Measurements from ENCODE around the gene IQCM. TPM values are rescaled to one million over a fixed set of nuclear protein-coding genes. Genes with fewer than 3 reads are reported as not detected.

Gene IQCM
- total and polyA plus RNA-seq, 10 of the 15 experiments (the other 5 are each of a cell fraction or from before 2014, with no cell fraction given), result not detected

DNA sequence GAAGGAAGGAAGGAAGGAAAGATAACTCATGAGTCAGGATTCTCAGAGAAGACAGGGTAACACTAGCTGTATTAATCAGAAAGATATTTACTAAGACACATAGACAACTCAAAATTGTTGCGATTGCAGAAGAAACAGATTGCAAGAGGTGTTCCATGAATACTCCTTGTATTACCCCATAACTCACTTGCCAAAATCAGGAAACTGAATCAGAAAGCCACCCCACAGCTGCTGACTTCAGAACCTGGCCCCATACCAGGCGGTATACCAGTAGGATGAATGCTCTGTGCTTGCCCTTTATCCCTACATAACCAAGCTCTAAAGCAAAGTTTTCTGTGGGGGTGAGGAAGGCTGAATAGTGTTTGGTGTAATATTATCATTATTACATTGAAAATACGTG is 468.5 kb downstream of the IQCM start:
- H3K9ac ChIP-seq (ENCODE audit: control insufficient read depth, insufficient read depth, low read length), result no peak overlapping the region
- POLR2A ChIA-PET, result no interaction called here
- DNase-seq (ENCODE audit: low read depth, low spot score), result no peak
- no peaks in the 10 kb centered on the region for H4K20me1 ChIP-seq (ENCODE audit: control insufficient read depth, insufficient read depth)
- no peak overlapping the region for H3K4me3 ChIP-seq
- H3K36me3 ChIP-seq (ENCODE audit: control insufficient read depth in 2 of 2, insufficient read depth in 2 of 2, low read length in 1 of 2), result no peaks in the 10 kb centered on the region
- no peak overlapping the region for H3K27ac ChIP-seq (ENCODE audit: control insufficient read depth, insufficient read depth)
- no peak for FAIRE-seq
- H3K4me1 ChIP-seq (ENCODE audit: control insufficient read depth, insufficient read depth, low read length), result no peaks in the 10 kb centered on the region
- in situ Hi-C loops (cut with MboI) (no loop called here), intact Hi-C loops (cut with micrococcal nuclease; ENCODE audit: unreplicated experiment) (no loop called here)
- SMC1A ChIA-PET (ENCODE audit: uncharacterized antibody, unreplicated experiment), result interaction anchor here (1.0 kb wide), 1 partner anchor 38 kb away, joined by 3 read pairs; no protein-coding TSS in a partner anchor
- H2AFZ ChIP-seq (ENCODE audit: control insufficient read depth, low read depth, low read length), result no peak overlapping the region
- CTCF ChIA-PET, result no interaction called here
- ATAC-seq, result no peak
- no peak overlapping the region for H3K4me2 ChIP-seq (ENCODE audit: control insufficient read depth, insufficient read depth)
- TF ChIP-seq SP1 (IDR thresholded peaks at IDR 0.05; ENCODE audit: low read depth, low read length) (no peak), JUND (IDR thresholded peaks at IDR 0.05; ENCODE audit: low read depth, low read length) (no peak), NKRF (conservative IDR thresholded peaks at IDR 0.05) (no peak), PML (IDR thresholded peaks at IDR 0.05; ENCODE audit: low read length) (no peak), GABPA (IDR thresholded peaks at IDR 0.05; ENCODE audit: low read depth) (no peak), RBBP5 (conservative IDR thresholded peaks at IDR 0.05) (no peak), CREB1 (IDR thresholded peaks at IDR 0.05; ENCODE audit: low read depth) (no peak), EGR1 (IDR thresholded peaks at IDR 0.05; ENCODE audit: borderline replicate concordance in 1 of 2, low read depth in 2 of 2, low read length in 2 of 2) (no peak), HDAC6 (IDR thresholded peaks at IDR 0.05; ENCODE audit: unreplicated experiment) (no peak), BCL11A (IDR thresholded peaks at IDR 0.05; ENCODE audit: low read depth, low read length) (no peak), EZH2 (IDR thresholded peaks at IDR 0.05; ENCODE audit: borderline replicate concordance, control insufficient read depth, low read depth, low read length) (no peak)
- TF ChIP-seq, protein P1, sequence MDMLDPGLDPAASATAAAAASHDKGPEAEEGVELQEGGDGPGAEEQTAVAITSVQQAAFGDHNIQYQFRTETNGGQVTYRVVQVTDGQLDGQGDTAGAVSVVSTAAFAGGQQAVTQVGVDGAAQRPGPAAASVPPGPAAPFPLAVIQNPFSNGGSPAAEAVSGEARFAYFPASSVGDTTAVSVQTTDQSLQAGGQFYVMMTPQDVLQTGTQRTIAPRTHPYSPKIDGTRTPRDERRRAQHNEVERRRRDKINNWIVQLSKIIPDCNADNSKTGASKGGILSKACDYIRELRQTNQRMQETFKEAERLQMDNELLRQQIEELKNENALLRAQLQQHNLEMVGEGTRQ (IDR thresholded peaks at IDR 0.05; ENCODE audit: borderline replicate concordance, low read depth, low read length), result no peak
- no peaks in the 10 kb centered on the region for H3K9me3 ChIP-seq (replicated peaks; ENCODE audit: control insufficient read depth, insufficient read depth, low read length)
- RAD21 ChIA-PET (ENCODE audit: unreplicated experiment), result no interaction called here
- H3K27me3 ChIP-seq (replicated peaks in 1 of 2; ENCODE audit: control insufficient read depth in 2 of 2, insufficient read depth in 2 of 2, low read length in 1 of 2), result no peaks in the 10 kb centered on the region
- no TSS peak for BruUV-seq (replicated peaks)
- no peaks in the 10 kb centered on the region for H3K79me2 ChIP-seq (ENCODE audit: control insufficient read depth, insufficient read depth, low read length)
- 32% methylated on average over 3 of the region's 3 CpGs for WGBS (ENCODE audit: insufficient coverage, insufficient replicate concordance, low lambda C conversion rate, missing lambda C conversion rate)
